SH-SY5Y (cell line): ENCODE measurements around the gene CTCF.

Source experiments
- GATA2 ChIP-seq: IDR thresholded peaks from 2 replicates; pipeline ENCODE4 v1.6.1; 2011; ENCODE audit warnings: mild to moderate bottlenecking, low read depth, low read length
- GATA3 ChIP-seq: IDR thresholded peaks from 2 replicates; pipeline ENCODE4 v1.6.1; 2011; ENCODE audit warnings: low read depth, mild to moderate bottlenecking, low read length, moderate library complexity

- TF ChIP-seq GATA3 (no peak), GATA2 (no peak)
Observed at GRCh38 chr16:67664871-67665270, 102.5 kb downstream of the CTCF start.
